Measurements from ENCODE around the gene HSPE1.
"Not testable (repeated sequence)": the region's sequence is repeated elsewhere in the genome, so short reads cannot be mapped to it uniquely, and the experiment has no call there.

Gene HSPE1

GRCh38 chr2:197455428-197455827 is 44.8 kb upstream of the HSPE1 start:
- H3K4me3 ChIP-seq (ENCODE audit: low read depth, low read length) = no peak overlapping the region

DNA sequence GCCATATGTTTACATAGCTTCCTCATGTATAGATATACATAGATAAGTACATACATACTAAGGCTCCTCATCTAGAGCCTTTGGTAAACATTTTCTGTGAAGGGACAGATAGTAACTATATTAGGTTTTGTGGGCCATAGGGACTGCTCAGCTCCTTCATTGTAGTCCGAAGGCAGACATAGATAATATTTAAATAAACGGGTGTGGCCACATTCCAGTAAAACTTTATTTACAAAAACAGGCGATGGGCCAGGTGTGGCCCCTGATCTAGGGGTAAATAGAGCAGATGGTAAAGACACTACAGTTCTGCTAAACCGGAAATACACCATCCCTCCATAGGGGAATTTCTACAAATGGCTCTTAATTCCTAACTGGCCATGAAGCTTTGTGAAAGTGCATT is 39.5 kb upstream of the HSPE1 start:
- no peak for TF ChIP-seq CTCF (IDR thresholded peaks at IDR 0.05; ENCODE audit: low read depth, low read length)
- no peak overlapping the region for H3K4me3 ChIP-seq (ENCODE audit: low read depth, low read length)

More at GRCh38 chr2:197455428-197455827, 44.8 kb upstream of the HSPE1 start:
- no peak for TF ChIP-seq CTCF (IDR thresholded peaks at IDR 0.05; ENCODE audit: low read depth, low read length)

DNA sequence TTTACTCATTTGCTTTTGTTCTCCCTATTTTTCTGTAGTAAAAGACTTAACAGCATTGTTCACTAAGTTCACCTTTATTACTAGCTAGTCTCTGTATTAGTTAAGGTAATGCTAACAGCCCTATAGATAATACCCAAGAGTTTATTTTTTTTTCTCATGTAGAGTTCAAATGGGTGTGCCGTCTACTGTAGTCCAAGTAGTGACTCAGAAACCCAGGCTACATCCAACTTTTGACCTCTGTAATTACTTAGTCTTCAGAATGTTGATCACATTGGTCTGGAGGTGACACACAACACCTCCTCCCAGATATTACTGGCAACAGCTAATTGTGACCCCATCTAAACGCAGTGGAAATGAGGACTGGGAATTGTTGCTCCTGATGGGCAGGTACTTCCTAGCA is 39.1 kb upstream of the HSPE1 start:
- no peak overlapping the region for H3K4me3 ChIP-seq (ENCODE audit: low read depth, low read length)
- TF ChIP-seq CTCF (IDR thresholded peaks at IDR 0.05; ENCODE audit: low read depth, low read length) = no peak

GRCh38 chr2:197464175-197464574 is 36.0 kb upstream of the HSPE1 start:
- H3K4me3 ChIP-seq (ENCODE audit: low read depth, low read length) = no peak overlapping the region
- TF ChIP-seq CTCF (IDR thresholded peaks at IDR 0.05; ENCODE audit: low read depth, low read length) = no peak

- TF ChIP-seq CTCF (IDR thresholded peaks at IDR 0.05; ENCODE audit: low read depth, low read length) = no peak
- no peak overlapping the region for H3K4me3 ChIP-seq (ENCODE audit: low read depth, low read length)
Measured at GRCh38 chr2:197472166-197472565, 28.0 kb upstream of the HSPE1 start.

- TF ChIP-seq CTCF (IDR thresholded peaks at IDR 0.05; ENCODE audit: low read depth, low read length) = no peak
- no peak overlapping the region for H3K4me3 ChIP-seq (ENCODE audit: low read depth, low read length)
Measured at GRCh38 chr2:197477797-197478196, 22.4 kb upstream of the HSPE1 start.

- no peak for TF ChIP-seq CTCF (IDR thresholded peaks at IDR 0.05; ENCODE audit: low read depth, low read length)
Measured at GRCh38 chr2:197480165-197481036, 19.8 kb upstream of the HSPE1 start.

DNA sequence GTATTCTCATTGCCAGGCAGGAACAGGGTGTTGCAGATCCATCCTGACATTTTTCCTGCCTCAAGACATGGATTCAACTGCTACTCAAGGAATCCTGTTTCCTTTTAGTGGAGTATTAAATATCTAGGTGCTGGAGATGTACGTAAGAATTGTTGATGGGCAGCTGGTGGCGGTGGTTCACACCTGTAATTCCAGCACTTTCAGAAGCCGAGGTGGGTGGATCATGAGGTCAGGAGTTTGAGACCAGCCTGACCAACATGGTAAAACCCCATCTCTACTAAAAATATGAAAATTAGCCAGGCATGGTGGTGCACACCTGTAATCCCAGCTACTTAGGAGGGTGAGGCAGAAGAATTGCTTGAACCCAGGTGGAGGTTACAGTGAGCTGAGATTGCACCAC is 15.9 kb upstream of the HSPE1 start:
- not testable (repeated sequence) for H3K4me3 ChIP-seq (ENCODE audit: low read depth, low read length)

More at GRCh38 chr2:197480165-197481036, 19.8 kb upstream of the HSPE1 start:
- no peak overlapping the region for H3K4me3 ChIP-seq (ENCODE audit: low read depth, low read length)

Measured in WI38 (cell line).